Islet precursor cell (in vitro differentiated cells): ENCODE measurements around the gene TULP3.

Experiments
- DNase-seq: peaks from one replicate; pipeline ENCODE4 v3.0.0-alpha.2; 2018

TULP3 gene

GRCh38 chr12:2877047-2877952 lies 13.4 kb upstream of the TULP3 start, which contains the start of the genes FOXM1 and RHNO1:
FOXM1 (minus strand) TSS chr12:2877174; CDS start chr12:2874478, 2,696 bp downstream.
RHNO1 (plus strand) TSS chr12:2877223; CDS start chr12:2885367, 8,144 bp downstream.
- DNase-seq, result peak; percentile 97

- DNase-seq, result no peak
Measured at GRCh38 chr12:2877953-2878732, 12.5 kb upstream of the TULP3 start.

GRCh38 chr12:2879853-2880252 lies 10.8 kb upstream of the TULP3 start:
- no peak for DNase-seq

GRCh38 chr12:2884810-2885209 lies 5.9 kb upstream of the TULP3 start:
- DNase-seq, result no peak

- DNase-seq, result no peak
Measured at GRCh38 chr12:2886768-2887450, 3.8 kb upstream of the TULP3 start.

- DNase-seq, result no peak
Measured at GRCh38 chr12:2890001-2890387, 697 bp upstream of the TULP3 start.

GRCh38 chr12:2891240-2892053 lies 756 bp downstream of the TULP3 start:
- DNase-seq, result peak; percentile 90

- DNase-seq, result no peak
Measured at GRCh38 chr12:2892246-2892645, 1.6 kb downstream of the TULP3 start.

- DNase-seq, result peak; percentile 85
Measured at GRCh38 chr12:2893007-2893406, 2.3 kb downstream of the TULP3 start.

GRCh38 chr12:2895051-2895451 lies 4.4 kb downstream of the TULP3 start:
- DNase-seq, result no peak

- DNase-seq, result no peak
Measured at GRCh38 chr12:2895511-2895910, 4.8 kb downstream of the TULP3 start.

GRCh38 chr12:2897418-2897817 lies 6.7 kb downstream of the TULP3 start:
- no peak for DNase-seq

GRCh38 chr12:2900642-2901041 lies 10.0 kb downstream of the TULP3 start:
- no peak for DNase-seq

- no peak for DNase-seq
Measured at GRCh38 chr12:2902272-2902880, 11.7 kb downstream of the TULP3 start.

GRCh38 chr12:2904260-2904659 lies 13.6 kb downstream of the TULP3 start:
- no peak for DNase-seq

- no peak for DNase-seq
Measured at GRCh38 chr12:2912216-2912575, 21.5 kb downstream of the TULP3 start.

- no peak for DNase-seq
Measured at GRCh38 chr12:2919249-2919648, 28.6 kb downstream of the TULP3 start.

GRCh38 chr12:2922329-2922728 lies 31.6 kb downstream of the TULP3 start:
- no peak for DNase-seq

GRCh38 chr12:2923057-2923456 lies 32.4 kb downstream of the TULP3 start:
- no peak for DNase-seq

GRCh38 chr12:2924019-2924418 lies 33.3 kb downstream of the TULP3 start:
- DNase-seq, result no peak

- DNase-seq, result no peak
Measured at GRCh38 chr12:2925322-2925995, 34.8 kb downstream of the TULP3 start.
